SH-SY5Y (cell line): Measurements from ENCODE around the gene PIGS.

Experiments
- GATA2 ChIP-seq: IDR thresholded peaks from 2 replicates; pipeline ENCODE4 v1.6.1; 2011; ENCODE audit warnings: mild to moderate bottlenecking, low read depth, low read length
- GATA3 ChIP-seq: IDR thresholded peaks from 2 replicates; pipeline ENCODE4 v1.6.1; 2011; ENCODE audit warnings: low read depth, mild to moderate bottlenecking, low read length, moderate library complexity

Gene PIGS

GRCh38 chr17:28571361-28572122, at the start of gene PIGS:
Gene PIGS (minus strand): TSS chr17:28571524. CDS start chr17:28571496, 28 bp downstream.
- TF ChIP-seq GATA2 (no peak), GATA3 (no peak)

GRCh38 chr17:28620010-28620409, 48.7 kb upstream of the PIGS start:
- TF ChIP-seq GATA2 (no peak), GATA3 (no peak)

GRCh38 chr17:28618464-28618863, 47.1 kb upstream of the PIGS start:
- no peak for TF ChIP-seq GATA3
- no peak for TF ChIP-seq GATA2

GRCh38 chr17:28616281-28616680, 45.0 kb upstream of the PIGS start:
- TF ChIP-seq GATA3 (no peak), GATA2 (no peak)

GRCh38 chr17:28615260-28615940, 44.1 kb upstream of the PIGS start:
- TF ChIP-seq GATA2: no peak
- no peak for TF ChIP-seq GATA3

- TF ChIP-seq GATA2 (no peak), GATA3 (no peak)
Observed at GRCh38 chr17:28613931-28614381, 42.6 kb upstream of the PIGS start, which contains the start of gene RSKR. Gene RSKR (minus strand): TSS chr17:28614185. CDS start chr17:28614161, 24 bp downstream.

GRCh38 chr17:28612936-28613872, 41.9 kb upstream of the PIGS start:
- TF ChIP-seq GATA2: no peak

GRCh38 chr17:28612531-28612930, 41.2 kb upstream of the PIGS start:
- TF ChIP-seq GATA3 (no peak), GATA2 (no peak)

GRCh38 chr17:28610376-28610775, 39.1 kb upstream of the PIGS start:
- TF ChIP-seq GATA2 (no peak), GATA3 (no peak)

GRCh38 chr17:28599311-28600184, 28.2 kb upstream of the PIGS start:
- no peak for TF ChIP-seq GATA3
- TF ChIP-seq GATA2: no peak

- no peak for TF ChIP-seq GATA2
- TF ChIP-seq GATA3: no peak
Observed at GRCh38 chr17:28598799-28599310, 27.5 kb upstream of the PIGS start, which contains the start of gene SPAG5. Gene SPAG5 (minus strand): TSS chr17:28599025. CDS start chr17:28598946, 79 bp downstream.

- TF ChIP-seq GATA3 (no peak), GATA2 (no peak)
Observed at GRCh38 chr17:28598389-28598788, 27.1 kb upstream of the PIGS start.

GRCh38 chr17:28597606-28598383, 26.5 kb upstream of the PIGS start:
- TF ChIP-seq GATA3 (no peak), GATA2 (no peak)
